ENCODE data around the gene SLC9A7.

GRCh38 chrX:46575586-46575985 lies 183.3 kb downstream of the SLC9A7 start:
- TF ChIP-seq CTCF (IDR thresholded peaks at IDR 0.05) (no peak), POLR2A (IDR thresholded peaks at IDR 0.05) (no peak)

Measured in tibial nerve (tissue), 3 donors.